Caco-2 (cell line): Measurements from ENCODE around the gene TYRP1. TPM values are rescaled to one million over a fixed set of nuclear protein-coding genes. Genes with fewer than 3 reads are reported as not detected.

Source experiments
- BruUV-seq: library from RNA; stranded (reverse); fragments of 400-500 nt; replicated peaks from 2 replicates; lab custom pipeline; 2021; lab: Mats Ljungman, UMichigan
- CTCF ChIA-PET: fragments of 300-600 bp; sonication (Branson Sonifier 250); formaldehyde crosslinking; loops from one replicate; lab custom pipeline; 2022; ENCODE audit warnings: antibody characterized with exemption; lab: Charles Lee
- POLR2A ChIA-PET: fragments of 300-600 bp; sonication (Branson Sonifier 250); formaldehyde crosslinking; loops from one replicate; lab custom pipeline; 2022; ENCODE audit warnings: antibody characterized with exemption; lab: Charles Lee
- DNase-seq, 2 experiments: peaks; one replicate each; pipeline versions ENCODE4 v3.0.0 to v3.0.0-alpha.2; 2020 to 2022
- H3K27me3 ChIP-seq: replicated peaks from 2 replicates; pipeline ENCODE4 v1.6.0; 2011; ENCODE audit warnings: low read length; ENCODE audit not compliant: control insufficient read depth, insufficient read depth
- H3K36me3 ChIP-seq: 2 replicates; pipeline ENCODE4 v1.5.1; 2011; ENCODE audit warnings: low read length; ENCODE audit not compliant: control insufficient read depth, insufficient read depth
- H3K4me1 ChIP-seq: fragments of 250-450 bp; sonication (Bioruptor Pico); 2 replicates; pipeline ENCODE4 v1.5.1; 2020; ENCODE audit warnings: mild to moderate bottlenecking
- H3K4me3 ChIP-seq: 2 replicates; pipeline ENCODE4 v1.5.1; 2011; ENCODE audit warnings: low read depth, mild to moderate bottlenecking, control low read depth, low read length
- H3K9me3 ChIP-seq: fragments of 250-450 bp; sonication (Bioruptor Pico); 2 replicates; pipeline ENCODE4 v1.5.1; 2020; ENCODE audit warnings: mild to moderate bottlenecking, moderate library complexity
- H3K27ac Mint-ChIP-seq: one replicate; pipeline ENCODE4 v1.8.0; 2022; ENCODE audit warnings: mixed read lengths; ENCODE audit not compliant: unreplicated experiment
- H3K27me3 Mint-ChIP-seq: one replicate; pipeline ENCODE4 v1.8.0; 2022; ENCODE audit warnings: mixed read lengths; ENCODE audit not compliant: insufficient read depth, unreplicated experiment
- H3K36me3 Mint-ChIP-seq: one replicate; pipeline ENCODE4 v1.8.0; 2022; ENCODE audit warnings: mild to moderate bottlenecking, mixed read lengths; ENCODE audit not compliant: insufficient read depth, unreplicated experiment
- H3K4me1 Mint-ChIP-seq: one replicate; pipeline ENCODE4 v1.8.0; 2022; ENCODE audit warnings: low read depth, mixed read lengths; ENCODE audit not compliant: unreplicated experiment
- H3K4me3 Mint-ChIP-seq: one replicate; pipeline ENCODE4 v1.8.0; 2022; ENCODE audit warnings: mild to moderate bottlenecking, moderate library complexity, mixed read lengths; ENCODE audit not compliant: unreplicated experiment
- H3K9me3 Mint-ChIP-seq: one replicate; pipeline ENCODE4 v1.8.0; 2022; ENCODE audit warnings: mixed read lengths; ENCODE audit not compliant: unreplicated experiment
- CTCF ChIP-seq, 2 experiments: fragments of 200-600 bp in 1 of 2; IDR thresholded peaks; 1 replicate in 1 of 2; 2 replicates in 1 of 2; pipeline versions ENCODE4 v1.5.1 to v1.8.0; 2011 to 2022; ENCODE audit warnings: antibody characterized with exemption in 1 of 2, control low read depth in 1 of 2, inconsistent platforms in 1 of 2, low read depth in 1 of 2, low read length in 1 of 2, mild to moderate bottlenecking in 1 of 2, moderate library complexity in 1 of 2; ENCODE audit not compliant: insufficient read depth in 1 of 2, severe bottlenecking in 1 of 2, unreplicated experiment in 1 of 2
- intact Hi-C: fragments of 100-400 bp; cut with micrococcal nuclease; formaldehyde crosslinking; loops from one replicate; pipeline ENCODE4 v1.10.0; 2022; ENCODE audit not compliant: unreplicated experiment
- total RNA-seq: library from RNA; stranded (reverse); gene quantifications from 2 replicates; pipeline ENCODE4 v1.2.3, GENCODE V29; 2022

Gene TYRP1
- total RNA-seq, 1 experiment from 2014 or later = not detected

- no peaks in the 10 kb centered on the region for H3K4me1 Mint-ChIP-seq
- no peaks in the 10 kb centered on the region for H3K4me1 ChIP-seq
- H3K27ac Mint-ChIP-seq = no peak overlapping the region
- H3K27me3 ChIP-seq = no peaks in the 10 kb centered on the region
- intact Hi-C loops = no loop called here
- H3K36me3 ChIP-seq = no peaks in the 10 kb centered on the region
- no peak for TF ChIP-seq CTCF (IDR thresholded peaks at IDR 0.05; ENCODE audit: insufficient read depth in 1 of 2, low read depth in 1 of 2, low read length in 1 of 2, severe bottlenecking in 1 of 2, unreplicated experiment in 1 of 2)
- ChIA-PET POLR2A (no interaction called here), CTCF (no interaction called here)
- H3K4me3 ChIP-seq = no peak overlapping the region
- H3K9me3 Mint-ChIP-seq = no peaks in the 10 kb centered on the region
- no peak for DNase-seq
- H3K4me3 Mint-ChIP-seq = no peak overlapping the region
- no TSS peak for BruUV-seq
- H3K36me3 Mint-ChIP-seq = no peaks in the 10 kb centered on the region
- no peaks in the 10 kb centered on the region for H3K27me3 Mint-ChIP-seq
- no peaks in the 10 kb centered on the region for H3K9me3 ChIP-seq
Measured at GRCh38 chr9:12657233-12657632, 36.0 kb upstream of the TYRP1 start.

DNA sequence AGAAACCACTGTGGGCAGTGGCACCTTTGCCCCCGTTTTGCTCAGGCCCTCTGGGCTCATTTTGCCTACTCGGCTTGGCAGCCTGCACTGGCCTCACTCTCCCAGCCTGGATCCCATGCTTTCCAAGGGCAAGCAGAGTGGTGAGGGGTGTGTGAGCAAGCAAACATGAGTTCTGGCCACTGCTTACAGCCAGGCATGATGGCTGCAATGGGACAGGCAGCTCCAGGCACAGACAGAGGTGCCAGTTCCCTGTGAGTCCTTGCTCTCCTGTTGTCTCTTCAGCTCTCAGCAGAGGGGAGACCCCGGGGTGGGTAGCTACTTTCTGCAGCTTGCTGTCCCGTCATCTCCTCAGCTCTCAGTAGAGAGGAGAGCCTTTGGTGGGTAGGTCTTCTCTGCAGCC lies 35.2 kb upstream of the TYRP1 start:
- no TSS peak for BruUV-seq
- POLR2A ChIA-PET = no interaction called here

DNA sequence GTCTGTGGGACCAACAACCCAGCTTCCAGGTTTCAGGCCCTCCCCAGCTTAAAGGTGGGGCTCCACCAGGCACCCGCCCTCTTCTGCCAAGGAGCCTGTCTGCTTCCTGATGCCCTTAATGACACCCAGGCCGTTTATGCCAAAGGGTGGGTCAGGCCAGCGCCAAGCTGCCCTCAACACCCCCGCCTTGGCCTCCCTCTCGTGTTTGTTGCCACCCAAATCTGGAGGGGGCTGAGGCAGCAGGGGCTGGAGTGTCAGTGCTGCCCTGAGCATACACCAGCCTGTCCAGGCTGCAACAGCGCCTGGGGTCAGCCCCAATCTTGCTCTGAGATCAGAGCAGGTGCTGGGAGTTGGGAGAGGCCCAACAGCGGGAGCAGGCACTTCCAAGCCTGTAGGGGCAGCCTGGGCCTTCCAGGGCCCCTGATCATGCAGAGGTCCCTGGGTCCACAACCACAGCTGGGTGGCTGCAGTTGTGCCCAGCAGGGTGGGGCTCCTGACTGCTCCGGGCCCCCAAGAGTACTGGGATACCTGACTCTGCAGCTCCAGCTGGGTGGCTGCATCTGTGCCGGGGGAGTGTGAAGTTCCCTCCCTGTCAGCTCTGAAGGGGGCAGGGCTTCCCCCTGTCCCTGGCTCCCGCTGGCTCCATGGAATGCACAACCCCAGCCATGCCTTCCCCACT lies 34.5 kb upstream of the TYRP1 start:
- intact Hi-C loops = no loop called here
- CTCF ChIA-PET = no interaction called here
- no TSS peak for BruUV-seq

More for the DNA sequence above, 35.2 kb upstream of the TYRP1 start:
- intact Hi-C loops = no loop called here
- Histone ChIP-seq H3K36me3 (no peaks in the 10 kb centered on the region), H3K4me1 (no peaks in the 10 kb centered on the region), H3K27me3 (no peaks in the 10 kb centered on the region), H3K9me3 (no peaks in the 10 kb centered on the region), H3K4me3 (no peak overlapping the region)
- CTCF ChIA-PET = no interaction called here
- H3K4me1 Mint-ChIP-seq = no peaks in the 10 kb centered on the region
- H3K4me3 Mint-ChIP-seq = no peak overlapping the region
- H3K36me3 Mint-ChIP-seq = no peaks in the 10 kb centered on the region
- H3K27ac Mint-ChIP-seq = no peak overlapping the region
- no peaks in the 10 kb centered on the region for H3K9me3 Mint-ChIP-seq
- no peak for TF ChIP-seq CTCF (IDR thresholded peaks at IDR 0.05; ENCODE audit: insufficient read depth in 1 of 2, low read depth in 1 of 2, low read length in 1 of 2, severe bottlenecking in 1 of 2, unreplicated experiment in 1 of 2)
- DNase-seq = no peak
- H3K27me3 Mint-ChIP-seq = no peaks in the 10 kb centered on the region

More for the DNA sequence above, 34.5 kb upstream of the TYRP1 start:
- no peak for DNase-seq
- H3K27me3 Mint-ChIP-seq = no peaks in the 10 kb centered on the region
- H3K36me3 ChIP-seq = no peaks in the 10 kb centered on the region
- TF ChIP-seq CTCF (IDR thresholded peaks at IDR 0.05; ENCODE audit: insufficient read depth in 1 of 2, low read depth in 1 of 2, low read length in 1 of 2, severe bottlenecking in 1 of 2, unreplicated experiment in 1 of 2) = no peak
- H3K27ac Mint-ChIP-seq = no peak overlapping the region
- no peaks in the 10 kb centered on the region for H3K9me3 ChIP-seq
- no peaks in the 10 kb centered on the region for H3K4me1 ChIP-seq
- no peaks in the 10 kb centered on the region for H3K9me3 Mint-ChIP-seq
- no peak overlapping the region for H3K4me3 Mint-ChIP-seq
- H3K4me1 Mint-ChIP-seq = no peaks in the 10 kb centered on the region
- POLR2A ChIA-PET = no interaction called here
- H3K27me3 ChIP-seq = no peaks in the 10 kb centered on the region
- H3K36me3 Mint-ChIP-seq = no peaks in the 10 kb centered on the region
- H3K4me3 ChIP-seq = no peak overlapping the region
